Measurements from ENCODE around the gene VPS13D.

DNA sequence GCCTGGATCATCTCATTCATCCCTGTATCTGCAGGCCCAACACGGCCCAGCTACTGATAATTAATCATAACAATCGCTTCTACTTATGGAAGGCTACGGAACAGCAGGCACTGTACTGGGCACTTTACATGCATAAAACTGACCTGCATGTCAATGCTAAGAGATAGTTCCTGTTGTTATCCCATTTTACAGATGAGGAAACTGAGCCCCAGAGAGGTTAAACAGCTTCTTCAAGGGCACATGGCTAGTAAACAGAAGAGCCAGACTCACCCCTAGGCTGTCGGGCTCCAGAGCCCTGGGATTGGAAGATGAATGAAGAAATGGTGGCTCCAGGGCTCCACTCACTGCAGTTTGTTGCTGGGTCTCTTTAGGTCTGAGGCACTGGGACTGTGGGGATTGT lies 27.3 kb upstream of the VPS13D start:
- TF ChIP-seq CTCF (IDR thresholded peaks at IDR 0.05; ENCODE audit: low read length): no peak
- TF ChIP-seq EZH2phosphoT487 (IDR thresholded peaks at IDR 0.05; ENCODE audit: low read length): no peak
